Melanocyte of skin (primary cell): ENCODE data around the gene DUSP15. TPM values are rescaled to one million over a fixed set of nuclear protein-coding genes. Genes with fewer than 3 reads are reported as not detected.

ENCODE experiments used
- small RNA-seq, 2 donors: library from RNA; depleted of rRNA; stranded (forward); fragments of <200 nt; gene quantifications; one replicate each; pipeline ENCODE3, GENCODE V24; 2012
- total RNA-seq, 2 donors: library from RNA; depleted of rRNA; stranded (reverse); fragments of >200 nt; gene quantifications; 2 replicates each; pipeline ENCODE4 v1.2.3, GENCODE V29; 2012

Gene DUSP15, protein sequence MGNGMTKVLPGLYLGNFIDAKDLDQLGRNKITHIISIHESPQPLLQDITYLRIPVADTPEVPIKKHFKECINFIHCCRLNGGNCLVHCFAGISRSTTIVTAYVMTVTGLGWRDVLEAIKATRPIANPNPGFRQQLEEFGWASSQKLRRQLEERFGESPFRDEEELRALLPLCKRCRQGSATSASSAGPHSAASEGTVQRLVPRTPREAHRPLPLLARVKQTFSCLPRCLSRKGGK
- total RNA-seq = 1 to 10 TPM in 1 of 2 donors, under 1 TPM in 1; 0.67 to 10.0 TPM

DNA sequence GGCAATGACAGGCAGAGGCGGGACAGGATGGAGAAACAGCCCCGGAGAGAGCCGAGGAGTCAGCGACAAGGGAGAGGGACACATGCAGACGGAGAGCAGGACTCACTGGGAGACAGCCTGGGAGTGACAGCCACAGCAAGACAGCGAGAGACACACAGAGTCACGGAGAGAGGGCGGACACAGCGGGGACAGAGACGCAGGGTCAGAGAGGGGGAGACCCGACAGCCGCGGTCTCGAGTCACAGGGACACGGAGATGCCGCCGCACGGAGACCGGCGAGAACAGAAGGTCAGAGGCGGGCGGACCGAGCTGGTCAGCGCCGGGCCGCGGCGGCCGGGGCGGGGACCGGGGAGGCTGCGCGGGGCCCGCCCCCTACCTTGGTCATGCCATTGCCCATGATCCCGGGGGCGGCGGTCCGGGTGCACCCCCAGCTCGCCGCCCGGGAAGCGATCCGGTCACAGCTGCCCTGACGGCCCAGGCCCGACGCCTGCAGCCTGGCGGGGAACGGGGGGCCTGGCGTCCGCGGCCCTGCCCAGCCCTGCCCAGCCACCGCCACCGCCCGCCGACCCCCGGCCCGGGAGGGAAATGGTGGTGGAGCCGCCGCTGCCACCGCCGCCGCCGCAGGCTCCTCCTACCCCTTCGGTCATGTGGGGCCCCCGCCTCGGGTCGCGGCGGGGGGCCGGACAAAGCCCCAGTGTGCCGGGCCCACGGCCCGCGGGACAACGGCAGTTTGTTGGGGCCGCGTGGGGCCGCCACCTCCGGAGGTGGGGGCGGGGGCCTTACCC lies at the start of gene DUSP15, which contains the start of gene TTLL9:
TSS of gene DUSP15 (minus strand) at position 586 of the 784 bp plus-strand sequence. CDS start at position 396, 190 bp downstream.
TSS of gene TTLL9 (plus strand) at position 693 of the 784 bp plus-strand sequence. CDS start 493 bp downstream, outside the sequence.

DNA sequence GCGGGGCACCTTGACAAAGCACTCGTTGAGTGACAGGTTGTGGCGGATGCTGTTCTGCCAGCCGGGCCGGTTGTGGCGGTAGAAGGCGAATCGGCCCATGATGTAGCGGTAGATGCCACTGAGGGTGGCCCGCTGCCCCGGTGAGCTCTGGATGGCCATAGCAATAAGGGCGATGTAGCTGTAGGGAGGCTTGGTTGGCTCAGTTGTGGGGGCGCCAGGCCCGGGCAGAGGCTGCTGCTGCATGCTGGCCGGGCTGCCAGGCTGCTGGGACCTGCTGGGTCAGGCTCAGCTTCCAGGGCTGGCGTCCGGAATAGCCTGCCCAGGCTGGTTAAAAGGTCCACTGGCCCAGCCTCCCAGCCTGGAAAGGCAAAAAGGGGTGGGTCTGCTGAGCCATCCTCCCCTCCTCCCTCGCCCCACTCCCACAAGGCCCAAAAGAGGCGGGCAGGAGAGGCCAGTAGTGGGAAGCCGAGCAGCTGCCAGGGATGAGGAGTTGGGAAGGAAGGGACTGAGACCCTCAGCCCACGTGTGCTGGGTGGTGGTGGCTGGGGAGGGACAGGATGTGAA lies 24.9 kb downstream of the DUSP15 start, which contains the start of gene FOXS1:
TSS of gene FOXS1 (minus strand) at position 305 of the 564 bp plus-strand sequence. CDS start at position 243, 62 bp downstream.

GRCh38 chr20:31819083-31819784 lies 51.1 kb downstream of the DUSP15 start, which contains the start of gene MYLK2:
Gene MYLK2 (plus strand): TSS chr20:31819356. CDS start chr20:31819581, 225 bp downstream.

Small RNAs within 50 kb of the gene (small RNA-seq; reads per million reads assigned to genes)
- 1.1 to 7.3 reads per million in 2 donors for gene RNU1-94P

Other genes starting within 250 kb of the DUSP15 start
- gene COX4I2, start 232.6 kb downstream of the DUSP15 start, total RNA-seq = not detected
- 10 to 100 TPM; 56.9 to 81.2 TPM for gene BCL2L1, start 147.7 kb downstream of the DUSP15 start, total RNA-seq
- 10 to 100 TPM; 47.1 to 88.9 TPM for gene TPX2, start 131.2 kb downstream of the DUSP15 start, total RNA-seq
- gene MYLK2, start 51.2 kb downstream of the DUSP15 start, total RNA-seq = under 1 TPM; under 0.01 to 0.34 TPM
- gene FOXS1, start 24.9 kb downstream of the DUSP15 start, total RNA-seq = not detected
- gene TTLL9, start 107 bp upstream of the DUSP15 start, total RNA-seq = under 1 TPM in 1 of 2 donors, not detected in 1; 0.34 TPM
- 1 to 10 TPM; 2.1 to 3.0 TPM for gene PDRG1, start 81.5 kb upstream of the DUSP15 start, total RNA-seq
- gene XKR7, start 97.6 kb upstream of the DUSP15 start, total RNA-seq = not detected
- gene CCM2L, start 139.9 kb upstream of the DUSP15 start, total RNA-seq = not detected
- gene HCK, start 181.7 kb upstream of the DUSP15 start, total RNA-seq = under 1 TPM in 1 of 2 donors, not detected in 1; 0.33 TPM
- 10 to 100 TPM; 51.6 to 52.7 TPM for gene TM9SF4, start 239.2 kb upstream of the DUSP15 start, total RNA-seq